H1 (cell line): ENCODE data around the gene APOBEC3F. TPM values are rescaled to one million over a fixed set of nuclear protein-coding genes. Genes with fewer than 3 reads are reported as not detected.

Source experiments
- CTCF ChIA-PET: fragments of 300-600 bp; sonication (Branson Sonifier 250); formaldehyde crosslinking; loops from one replicate; lab custom pipeline; 2021; ENCODE audit not compliant: partially characterized antibody; lab: Charles Lee
- POLR2A ChIA-PET: fragments of 300-600 bp; sonication (Branson Sonifier 250); formaldehyde crosslinking; loops from one replicate; lab custom pipeline; 2021; ENCODE audit warnings: inconsistent platforms; ENCODE audit not compliant: partially characterized antibody; lab: Charles Lee
- DNase-seq, 2 experiments: peaks; one replicate each; pipeline versions ENCODE4 v3.0.0 to v3.0.0-alpha.2; 2010 to 2022; ENCODE audit warnings: low spot score in 2 of 2, low read depth in 1 of 2, mixed read lengths in 1 of 2
- FAIRE-seq: peaks from 2 replicates; lab custom pipeline; 2011; peaks lifted over from hg19 to GRCh38; lab: Jason Lieb, UNC
- H2AFZ ChIP-seq: 2 replicates; pipeline ENCODE4 v1.8.1; 2012; ENCODE audit warnings: low read length, inconsistent platforms
- H2AK5ac ChIP-seq: 2 replicates; pipeline ENCODE4 v1.6.1; 2013; ENCODE audit warnings: low read depth, low read length
- H2BK120ac ChIP-seq: replicated peaks from 2 replicates; pipeline ENCODE3; 2013; ENCODE audit warnings: low read depth, low read length, inconsistent platforms
- H2BK12ac ChIP-seq: 2 replicates; pipeline ENCODE4 v1.6.1; 2013; ENCODE audit warnings: low read depth, low read length
- H2BK15ac ChIP-seq: 2 replicates; pipeline ENCODE4 v1.6.1; 2013; ENCODE audit warnings: low read length
- H2BK20ac ChIP-seq: 2 replicates; pipeline ENCODE4 v1.6.1; 2013; ENCODE audit warnings: low read length
- H2BK5ac ChIP-seq: 2 replicates; pipeline ENCODE4 v1.6.1; 2013; ENCODE audit warnings: low read depth, low read length
- H3K14ac ChIP-seq: 2 replicates; pipeline ENCODE4 v1.6.1; 2013; ENCODE audit warnings: inconsistent platforms; ENCODE audit not compliant: insufficient read length
- H3K18ac ChIP-seq: 2 replicates; pipeline ENCODE4 v1.6.1; 2013; ENCODE audit warnings: low read length; ENCODE audit errors: extremely low read depth
- H3K23ac ChIP-seq: 2 replicates; pipeline ENCODE4 v1.6.1; 2013; ENCODE audit warnings: inconsistent platforms; ENCODE audit not compliant: insufficient read length
- H3K23me2 ChIP-seq: 2 replicates; pipeline ENCODE4 v1.6.1; 2013; ENCODE audit warnings: low read depth, low read length
- H3K27ac ChIP-seq: 2 replicates; pipeline ENCODE4 v1.6.1; 2011; ENCODE audit warnings: low read depth, low read length, inconsistent platforms
- H3K27me3 ChIP-seq, 4 experiments: replicated peaks in 1 of 4; 1 replicate in 1 of 4; 2 replicates in 3 of 4; pipeline versions ENCODE4 v1.6.1 to v1.8.1; 2011 to 2013; ENCODE audit warnings: low read length in 3 of 4, mild to moderate bottlenecking in 3 of 4, inconsistent platforms in 2 of 4, mixed read lengths in 2 of 4, moderate library complexity in 1 of 4; ENCODE audit not compliant: control insufficient read depth in 3 of 4, insufficient read depth in 3 of 4; ENCODE audit errors: extremely low read depth in 1 of 4
- H3K36me3 ChIP-seq, 4 experiments: 2 replicates each; pipeline versions ENCODE4 v1.6.1 to v1.8.1; 2011 to 2013; ENCODE audit warnings: mild to moderate bottlenecking in 4 of 4, low read length in 3 of 4, moderate library complexity in 2 of 4, control low read depth in 1 of 4, inconsistent platforms in 1 of 4; ENCODE audit not compliant: insufficient read depth in 4 of 4, control insufficient read depth in 2 of 4
- H3K4ac ChIP-seq: replicated peaks from 2 replicates; pipeline ENCODE3; 2013; ENCODE audit warnings: low read length, low read depth, mixed read lengths, inconsistent platforms; ENCODE audit not compliant: insufficient read length
- H3K4me1 ChIP-seq, 4 experiments: replicated peaks in 1 of 4; 1 replicate in 1 of 4; 2 replicates in 3 of 4; pipeline versions ENCODE4 v1.6.1 to v1.8.1; 2011 to 2013; ENCODE audit warnings: low read length in 3 of 4, inconsistent platforms in 2 of 4, mixed read lengths in 1 of 4; ENCODE audit not compliant: insufficient read depth in 4 of 4, control insufficient read depth in 3 of 4
- H3K4me2 ChIP-seq, 2 experiments: 2 replicates each; pipeline versions ENCODE4 v1.6.1 to v1.8.1; 2011 to 2013; ENCODE audit warnings: low read depth in 2 of 2, low read length in 2 of 2, control low read depth in 1 of 2, inconsistent platforms in 1 of 2, mild to moderate bottlenecking in 1 of 2; ENCODE audit not compliant: insufficient read depth in 1 of 2
- H3K4me3 ChIP-seq, 4 experiments: fragments of 200-600, 300-600 bp in 1 of 4; sonication (generic), shearing (Covaris generic), sonication (Bioruptor Twin) in 1 of 4; 2 replicates each; pipeline versions ENCODE4 v1.5.1 to v1.8.1; 2011 to 2016; ENCODE audit warnings: low read length in 4 of 4, low read depth in 3 of 4, control low read depth in 2 of 4, inconsistent platforms in 2 of 4, mild to moderate bottlenecking in 2 of 4, mixed read lengths in 1 of 4, moderate library complexity in 1 of 4; ENCODE audit not compliant: insufficient read depth in 2 of 4; ENCODE audit errors: extremely low read depth in 1 of 4
- H3K56ac ChIP-seq: replicated peaks from 2 replicates; pipeline ENCODE3; 2013; ENCODE audit warnings: low read depth, mild to moderate bottlenecking, mixed read lengths, low read length, inconsistent platforms; ENCODE audit not compliant: insufficient read length
- H3K79me1 ChIP-seq: 2 replicates; pipeline ENCODE4 v1.6.1; 2013; ENCODE audit warnings: low read depth, low read length, control low read depth
- H3K79me2 ChIP-seq, 2 experiments: 2 replicates each; pipeline versions ENCODE4 v1.6.1 to v1.8.1; 2012 to 2013; ENCODE audit warnings: low read length in 2 of 2, mild to moderate bottlenecking in 2 of 2, inconsistent platforms in 1 of 2; ENCODE audit not compliant: insufficient read depth in 2 of 2, control insufficient read depth in 1 of 2
- H3K9ac ChIP-seq, 4 experiments: replicated peaks in 1 of 4; 1 replicate in 1 of 4; 2 replicates in 3 of 4; pipeline versions ENCODE4 v1.6.1 to v1.8.1; 2011 to 2013; ENCODE audit warnings: low read depth in 3 of 4, low read length in 3 of 4, control low read depth in 2 of 4, mild to moderate bottlenecking in 2 of 4, moderate library complexity in 2 of 4, inconsistent platforms in 1 of 4; ENCODE audit errors: extremely low read depth in 1 of 4
- H3K9me3 ChIP-seq, 2 experiments: 2 replicates each; pipeline versions ENCODE4 v1.6.1 to v1.8.1; 2012 to 2013; ENCODE audit warnings: mild to moderate bottlenecking in 2 of 2, moderate library complexity in 2 of 2, control low read depth in 1 of 2, inconsistent platforms in 1 of 2, low read depth in 1 of 2, low read length in 1 of 2, mixed read lengths in 1 of 2; ENCODE audit not compliant: insufficient read depth in 2 of 2
- H4K20me1 ChIP-seq, 2 experiments: replicated peaks in 1 of 2; 2 replicates each; pipeline versions ENCODE3 to v1.8.1; 2011 to 2013; ENCODE audit warnings: inconsistent platforms in 2 of 2, low read length in 2 of 2, mild to moderate bottlenecking in 1 of 2; ENCODE audit not compliant: insufficient read depth in 2 of 2, control insufficient read depth in 1 of 2
- H4K5ac ChIP-seq: 2 replicates; pipeline ENCODE4 v1.6.1; 2013; ENCODE audit warnings: low read length, low read depth, mixed read lengths, inconsistent platforms; ENCODE audit not compliant: insufficient read length
- H4K8ac ChIP-seq: 2 replicates; pipeline ENCODE4 v1.8.0; 2013; ENCODE audit warnings: mild to moderate bottlenecking, moderate library complexity, low read length, inconsistent platforms; ENCODE audit not compliant: insufficient read depth; ENCODE audit errors: extremely low read depth
- H4K91ac ChIP-seq: replicated peaks from 2 replicates; pipeline ENCODE3; 2013; ENCODE audit warnings: low read length, mixed read lengths, inconsistent platforms; ENCODE audit not compliant: insufficient read length
- CHD2 ChIP-seq: IDR thresholded peaks from 2 replicates; pipeline ENCODE4 v1.6.1; 2012; ENCODE audit warnings: low read length, improper control_type of control experiment
- EZH2 ChIP-seq: fragments of 200-600 bp; sonication (generic); IDR thresholded peaks from 2 replicates; pipeline ENCODE4 v1.7.1; 2012; ENCODE audit warnings: low read depth, mild to moderate bottlenecking, moderate library complexity, low read length, inconsistent platforms; ENCODE audit not compliant: severe bottlenecking
- SRF ChIP-seq: IDR thresholded peaks from 2 replicates; pipeline ENCODE4 v1.6.1; 2011; ENCODE audit warnings: mild to moderate bottlenecking, low read depth, low read length, moderate library complexity
- WGBS, 2 experiments: shearing (Covaris generic) in 1 of 2; methylation state at CpG; one replicate each; pipeline versions ENCODE4 v1.1.6 to v1.1.7; 2013 to 2015; ENCODE audit warnings: low lambda C conversion rate in 2 of 2, mixed read lengths in 2 of 2, inconsistent platforms in 1 of 2, low coverage in 1 of 2, missing lambda C conversion rate in 1 of 2; ENCODE audit not compliant: insufficient replicate concordance in 2 of 2, insufficient coverage in 1 of 2, insufficient read length in 1 of 2; ENCODE audit errors: extremely low coverage in 1 of 2, missing lambda C conversion rate in 1 of 2; 5-methylcytosine and 5-hydroxymethylcytosine counted together
- polyA plus RNA-seq, 7 experiments: library from polyadenylated mRNA; depleted of rRNA in 3 of 7; stranded (reverse) in 5 of 7; unstranded in 2 of 7; fragments of >200 nt in 5 of 7; fragments of 200-250 nt in 2 of 7; gene quantifications; 1 replicate in 5 of 7; 2 replicates in 1 of 7; 4 replicates in 1 of 7; pipeline versions ENCODE4 v1.2.1 to v1.2.3, GENCODE V29; 2011 to 2013; ENCODE audit warnings: missing spikeins in 2 of 7, mixed read lengths in 2 of 7
- total RNA-seq: library from RNA; stranded (reverse); fragmentation: NEBNext Ultra II Directional; extraction: Animal tissue kit (Norgen Biotek cat#: 25700); gene quantifications from 2 replicates; pipeline ENCODE4 v1.2.1, GENCODE V29; 2021

APOBEC3F gene
- total and polyA plus RNA-seq, 2 of the 8 experiments (the other 6 are each of a cell fraction or from before 2014, with no cell fraction given): 4.0 to 7.3 TPM

DNA sequence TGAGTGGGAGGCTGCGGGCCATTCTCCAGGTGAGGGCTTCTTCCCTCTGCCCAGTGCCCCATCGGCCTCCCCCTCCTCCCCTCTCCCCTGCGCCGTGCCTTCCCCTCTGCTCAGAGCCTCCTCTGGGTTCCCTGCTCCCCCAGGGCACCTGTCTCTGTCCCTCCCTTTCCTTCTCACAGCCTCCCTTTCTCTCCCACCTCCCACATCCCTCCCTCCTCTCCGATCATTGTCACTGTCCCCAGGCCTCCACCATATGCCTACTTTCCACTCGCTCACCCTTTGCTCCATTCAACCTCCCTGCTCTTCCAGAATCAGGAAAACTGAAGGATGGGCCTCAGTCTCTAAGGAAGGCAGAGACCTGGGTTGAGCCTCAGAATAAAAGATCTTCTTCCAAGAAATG, 46.4 kb downstream of the APOBEC3F start:
- H2BK5ac ChIP-seq: peak overlapping the region; percentile 35; the same call in 1 of the 2 replicates
- no peak for DNase-seq
- H3K14ac ChIP-seq: no peak overlapping the region
- H3K18ac ChIP-seq: peak overlapping the region; percentile 19; the same call in 1 of the 2 replicates
- no peaks in the 10 kb centered on the region for H3K9me3 ChIP-seq
- H3K4me1 ChIP-seq: peaks cover 0 to 9% (median 6%) of the 10 kb centered on the region in 4 experiments; a peak in 6 of 7 replicates
- no peak overlapping the region for H4K5ac ChIP-seq
- no peak overlapping the region for H3K23ac ChIP-seq
- no peaks in the 10 kb centered on the region for H3K79me1 ChIP-seq
- 88% methylated on average over 3 of the region's 6 CpGs; no CpG with 5 or more reads in 1 of the 2 experiments for WGBS, 2 experiments
- no peak overlapping the region for H3K9ac ChIP-seq
- H2BK20ac ChIP-seq: no peak overlapping the region
- CTCF ChIA-PET: no interaction called here
- TF ChIP-seq CHD2 (no peak), SRF (no peak), EZH2 (no peak)
- H3K27me3 ChIP-seq: peaks cover 0 to 2% (median 0%) of the 10 kb centered on the region in 4 experiments; a peak in 2 of 7 replicates
- peaks cover 2% of the 10 kb centered on the region; the same call in 1 of the 2 replicates for H3K23me2 ChIP-seq
- no peak for FAIRE-seq
- H2BK15ac ChIP-seq: 0 out of 2 replicates have a peak overlapping the region, but pooled peaks have one; percentile 61
- no peak overlapping the region for H4K91ac ChIP-seq
- H3K79me2 ChIP-seq: no peaks in the 10 kb centered on the region
- H3K4me2 ChIP-seq: no peak overlapping the region
- H2AK5ac ChIP-seq: no peak overlapping the region
- H3K27ac ChIP-seq: no peak overlapping the region
- H2BK120ac ChIP-seq: no peak overlapping the region
- no peak overlapping the region for H3K56ac ChIP-seq
- no peak overlapping the region for H3K4ac ChIP-seq
- H4K8ac ChIP-seq: no peak overlapping the region
- H4K20me1 ChIP-seq: peaks cover 0 to 2% of the 10 kb centered on the region in 2 experiments
- POLR2A ChIA-PET: no interaction called here
- H3K36me3 ChIP-seq: no peaks in the 10 kb centered on the region
- no peak overlapping the region for H2BK12ac ChIP-seq
- H3K4me3 ChIP-seq: no peak overlapping the region
- no peak overlapping the region for H2AFZ ChIP-seq
